ENCODE results near the gene ANKRD60.

- TF ChIP-seq, protein P1, sequence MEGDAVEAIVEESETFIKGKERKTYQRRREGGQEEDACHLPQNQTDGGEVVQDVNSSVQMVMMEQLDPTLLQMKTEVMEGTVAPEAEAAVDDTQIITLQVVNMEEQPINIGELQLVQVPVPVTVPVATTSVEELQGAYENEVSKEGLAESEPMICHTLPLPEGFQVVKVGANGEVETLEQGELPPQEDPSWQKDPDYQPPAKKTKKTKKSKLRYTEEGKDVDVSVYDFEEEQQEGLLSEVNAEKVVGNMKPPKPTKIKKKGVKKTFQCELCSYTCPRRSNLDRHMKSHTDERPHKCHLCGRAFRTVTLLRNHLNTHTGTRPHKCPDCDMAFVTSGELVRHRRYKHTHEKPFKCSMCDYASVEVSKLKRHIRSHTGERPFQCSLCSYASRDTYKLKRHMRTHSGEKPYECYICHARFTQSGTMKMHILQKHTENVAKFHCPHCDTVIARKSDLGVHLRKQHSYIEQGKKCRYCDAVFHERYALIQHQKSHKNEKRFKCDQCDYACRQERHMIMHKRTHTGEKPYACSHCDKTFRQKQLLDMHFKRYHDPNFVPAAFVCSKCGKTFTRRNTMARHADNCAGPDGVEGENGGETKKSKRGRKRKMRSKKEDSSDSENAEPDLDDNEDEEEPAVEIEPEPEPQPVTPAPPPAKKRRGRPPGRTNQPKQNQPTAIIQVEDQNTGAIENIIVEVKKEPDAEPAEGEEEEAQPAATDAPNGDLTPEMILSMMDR (IDR thresholded peaks at IDR 0.05) = no peak
- TF ChIP-seq POLR2AphosphoS5 (IDR thresholded peaks at IDR 0.05) (no peak), POLR2A (IDR thresholded peaks at IDR 0.05) (no peak)
Observed at GRCh38 chr20:58224974-58225373, 3.5 kb downstream of the ANKRD60 start.
